Small intestine (tissue), 7 donors: ENCODE measurements around the gene TUT7. TPM values are rescaled to one million over a fixed set of nuclear protein-coding genes. Genes with fewer than 3 reads are reported as not detected.

ENCODE experiments used
- DNase-seq, 2 donors: peaks; one replicate each; pipeline versions ENCODE4 v3.0.0 to v3.0.0-alpha.2; 2013
- FAIRE-seq: peaks from 2 replicates; lab custom pipeline; 2012; peaks lifted over from hg19 to GRCh38; lab: Jason Lieb, UNC
- H3K27ac ChIP-seq, 3 donors: one replicate each; pipeline ENCODE4 v1.5.1; 2013; ENCODE audit warnings: low read length in 2 of 3, mild to moderate bottlenecking in 2 of 3, control low read depth in 1 of 3, inconsistent platforms in 1 of 3, low read depth in 1 of 3, moderate library complexity in 1 of 3
- H3K27me3 ChIP-seq, 3 donors: one replicate each; pipeline ENCODE4 v1.6.1; 2013; ENCODE audit warnings: low read length in 3 of 3, inconsistent platforms in 1 of 3; ENCODE audit not compliant: control insufficient read depth in 3 of 3, insufficient read depth in 3 of 3
- H3K36me3 ChIP-seq, 3 donors: one replicate each; pipeline ENCODE4 v1.6.1; 2013; ENCODE audit warnings: low read length in 3 of 3, inconsistent platforms in 1 of 3, low read depth in 1 of 3, mild to moderate bottlenecking in 1 of 3, moderate library complexity in 1 of 3; ENCODE audit not compliant: control insufficient read depth in 3 of 3, insufficient read depth in 2 of 3
- H3K4me1 ChIP-seq, 3 donors: one replicate each; pipeline ENCODE4 v1.6.1; 2013; ENCODE audit warnings: low read length in 2 of 3, inconsistent platforms in 1 of 3, low read depth in 1 of 3, mild to moderate bottlenecking in 1 of 3, moderate library complexity in 1 of 3; ENCODE audit not compliant: control insufficient read depth in 3 of 3, insufficient read depth in 2 of 3
- H3K4me3 ChIP-seq, 3 donors: one replicate each; pipeline ENCODE4 v1.5.1; 2013; ENCODE audit warnings: low read length in 3 of 3, control low read depth in 1 of 3, inconsistent platforms in 1 of 3, low read depth in 1 of 3, mild to moderate bottlenecking in 1 of 3, moderate library complexity in 1 of 3
- H3K9me3 ChIP-seq, 2 donors: one replicate each; pipeline ENCODE4 v1.6.1; 2013; ENCODE audit warnings: low read depth in 1 of 2, low read length in 1 of 2; ENCODE audit not compliant: control insufficient read depth in 2 of 2, insufficient read depth in 1 of 2
- WGBS, 3 donors: extraction: QIAGEN DNeasy Blood & Tissue Kit; methylation state at CpG; one replicate each; pipeline ENCODE4 v1.1.7; 2013; 5-methylcytosine and 5-hydroxymethylcytosine counted together
- polyA plus RNA-seq, 4 donors: library from polyadenylated mRNA; stranded (reverse) in 3 of 4; unstranded in 1 of 4; fragments of 200-250 nt in 3 of 4; fragments of 120-200 nt in 1 of 4; gene quantifications; one replicate each; pipeline versions ENCODE4 v1.2.1 to v1.2.3, GENCODE V29; 2013
- donor health status: healthy with polysubstance abuse.
- donor health status: control.
- donor health status: control.
- donor health status: Bipolar disorder and iron deficiency.
- donor health status: healthy.

Gene TUT7
- polyA plus RNA-seq, 4 donors: 11.1 to 28.6 (median 22.0) TPM

DNA sequence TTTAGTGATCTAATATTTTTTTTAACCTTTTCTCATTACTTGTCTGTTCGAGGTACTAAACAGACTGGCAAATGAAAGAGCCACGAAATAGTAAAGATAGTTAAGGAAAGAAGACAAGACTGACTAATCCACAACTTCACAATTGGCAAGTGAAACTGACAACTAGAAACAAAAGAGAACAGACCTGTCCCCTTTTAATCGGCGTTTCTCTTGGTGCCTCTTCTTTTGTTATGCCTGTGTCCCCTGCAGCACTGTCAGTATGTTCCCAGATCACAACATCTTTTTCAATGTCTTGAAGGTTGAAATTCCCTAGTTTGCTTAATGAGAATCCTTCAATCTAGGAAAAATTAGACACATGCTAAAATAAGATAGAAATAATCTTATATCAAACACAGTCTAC lies 26.1 kb downstream of the TUT7 start:
- peaks cover 7 to 32% (median 12%) of the 10 kb centered on the region in 3 donors for H3K36me3 ChIP-seq

DNA sequence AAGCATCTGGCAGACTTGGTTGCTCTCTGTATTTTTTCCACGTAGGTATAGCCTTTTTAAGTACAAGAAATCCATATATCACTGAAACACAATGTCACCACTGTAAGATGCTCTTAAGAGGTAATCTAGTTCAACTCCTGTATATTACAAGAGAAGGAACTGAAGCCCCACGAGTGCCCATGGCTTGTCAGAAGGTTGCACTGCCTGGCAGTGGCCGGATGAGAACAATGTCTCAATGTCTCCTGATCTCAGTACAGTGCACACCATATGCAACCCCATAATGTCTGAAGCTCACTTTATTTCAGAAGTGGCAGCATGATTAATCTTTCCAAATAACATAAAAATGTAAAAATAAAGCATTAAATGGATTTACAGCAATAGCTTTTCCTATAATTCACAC lies 27.7 kb downstream of the TUT7 start:
- Histone ChIP-seq H3K9me3 (no peaks in the 10 kb centered on the region), H3K4me3 (no peak overlapping the region), H3K27me3 (no peaks in the 10 kb centered on the region), H3K4me1 (no peaks in the 10 kb centered on the region), H3K36me3 (peaks cover 15 to 36% (median 16%) of the 10 kb centered on the region in 3 donors), H3K27ac (no peak overlapping the region)
- FAIRE-seq: no peak
- WGBS, 3 donors: 86 to 90% (median 87%) methylated on average over 3 of the region's 3 CpGs
- DNase-seq: no peak

More for the DNA sequence above, 26.1 kb downstream of the TUT7 start:
- H3K4me1 ChIP-seq: no peaks in the 10 kb centered on the region
- H3K9me3 ChIP-seq: no peaks in the 10 kb centered on the region
- DNase-seq (no peak), FAIRE-seq (no peak)
- no peak overlapping the region for H3K4me3 ChIP-seq
- H3K27ac ChIP-seq: no peak overlapping the region
- 74 to 89% (median 78%) methylated on average over 4 of the region's 4 CpGs for WGBS, 3 donors
- no peaks in the 10 kb centered on the region for H3K27me3 ChIP-seq

DNA sequence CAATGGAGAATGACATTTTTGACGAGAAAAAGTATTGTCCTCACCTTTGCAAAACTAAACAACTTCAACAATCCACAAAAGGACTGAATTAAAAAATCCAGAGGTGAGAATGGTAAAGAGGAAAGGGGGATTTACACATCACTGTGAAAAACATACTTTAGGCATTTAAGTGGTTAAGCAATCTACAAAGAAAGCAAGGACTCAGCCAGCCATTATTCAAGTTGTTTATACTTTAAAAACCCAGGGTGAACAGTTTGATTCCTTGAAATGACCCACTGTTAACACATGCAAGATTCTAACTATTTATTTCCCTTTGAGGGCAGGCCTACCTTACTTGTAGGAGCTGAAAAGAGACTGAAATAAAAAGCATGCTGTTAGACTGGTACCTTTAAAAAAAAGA lies 29.3 kb downstream of the TUT7 start:
- Histone ChIP-seq H3K9me3 (no peaks in the 10 kb centered on the region), H3K27me3 (no peaks in the 10 kb centered on the region), H3K27ac (no peak overlapping the region), H3K4me3 (no peak overlapping the region), H3K36me3 (peaks cover 16 to 36% (median 21%) of the 10 kb centered on the region in 3 donors), H3K4me1 (no peaks in the 10 kb centered on the region)
- DNase-seq: no peak
- 88 to 93% (median 91%) methylated on average over 1 of the region's 1 CpG for WGBS, 3 donors
- no peak for FAIRE-seq

DNA sequence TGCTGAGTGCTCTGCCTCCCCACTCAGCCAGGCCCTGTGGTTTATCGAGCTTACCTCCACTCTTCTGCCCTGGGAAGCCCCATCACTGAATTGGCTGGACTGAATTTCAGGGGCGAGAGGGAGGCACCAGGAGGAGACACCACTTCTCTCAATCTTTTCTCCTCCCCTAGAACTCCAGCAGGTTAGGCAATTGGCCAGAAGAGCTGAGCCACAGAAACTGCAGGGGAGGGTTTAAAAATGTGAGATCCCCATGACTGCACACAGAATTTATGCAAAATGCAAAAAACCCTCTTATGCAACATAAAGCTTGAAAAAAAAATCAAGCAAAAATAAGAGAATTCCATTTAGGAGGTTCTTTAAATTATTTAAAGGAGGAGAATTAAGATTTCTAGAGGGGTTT lies 29.9 kb downstream of the TUT7 start:
- WGBS, 3 donors: 75 to 92% (median 87%) methylated on average over 2 of the region's 2 CpGs
- FAIRE-seq: no peak

DNA sequence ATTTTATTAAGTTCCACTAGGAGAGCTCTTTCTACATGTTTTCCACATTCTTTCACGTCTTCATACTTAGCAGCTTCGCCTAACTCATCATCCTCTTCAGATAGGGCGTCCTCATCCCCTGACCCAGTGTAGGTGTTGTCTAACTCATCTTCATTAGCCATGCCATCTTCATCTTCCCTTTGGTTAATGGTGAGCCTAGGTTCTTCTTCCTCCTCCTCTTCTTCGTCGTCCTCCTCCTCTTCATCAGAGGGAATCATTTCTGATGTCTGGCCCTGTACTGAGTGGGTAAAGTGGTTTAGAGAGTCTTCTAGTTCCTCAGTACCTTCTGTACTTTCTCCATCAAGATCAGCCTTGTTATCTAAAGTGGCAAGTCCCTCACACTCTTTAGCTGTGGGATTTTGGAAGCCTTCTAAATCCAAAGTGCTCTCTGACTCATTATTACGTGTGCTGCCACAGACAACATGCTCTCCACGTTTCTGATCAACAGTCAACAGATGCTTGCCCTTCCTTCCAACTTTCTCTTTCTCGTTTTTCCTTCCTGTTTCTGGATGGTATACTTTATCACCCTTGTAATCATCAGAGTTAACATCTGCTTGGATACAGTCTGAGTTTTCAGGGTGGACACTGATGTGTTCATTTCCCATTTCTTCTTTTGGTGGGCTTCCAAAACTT lies 31.1 kb downstream of the TUT7 start:
- FAIRE-seq (no peak), DNase-seq (no peak)
- Histone ChIP-seq H3K36me3 (peaks cover 18 to 43% (median 26%) of the 10 kb centered on the region in 3 donors), H3K9me3 (no peaks in the 10 kb centered on the region), H3K4me1 (no peaks in the 10 kb centered on the region), H3K4me3 (no peak overlapping the region), H3K27ac (no peak overlapping the region), H3K27me3 (no peaks in the 10 kb centered on the region)
- WGBS, 3 donors: 76 to 82% (median 79%) methylated on average over 8 of the region's 8 CpGs

More for the DNA sequence above, 29.9 kb downstream of the TUT7 start:
- no peak for DNase-seq
- H3K27ac ChIP-seq: no peak overlapping the region
- no peak overlapping the region for H3K4me3 ChIP-seq
- no peaks in the 10 kb centered on the region for H3K9me3 ChIP-seq
- no peaks in the 10 kb centered on the region for H3K27me3 ChIP-seq
- H3K4me1 ChIP-seq: no peaks in the 10 kb centered on the region
- H3K36me3 ChIP-seq: peaks cover 16 to 37% (median 24%) of the 10 kb centered on the region in 3 donors

DNA sequence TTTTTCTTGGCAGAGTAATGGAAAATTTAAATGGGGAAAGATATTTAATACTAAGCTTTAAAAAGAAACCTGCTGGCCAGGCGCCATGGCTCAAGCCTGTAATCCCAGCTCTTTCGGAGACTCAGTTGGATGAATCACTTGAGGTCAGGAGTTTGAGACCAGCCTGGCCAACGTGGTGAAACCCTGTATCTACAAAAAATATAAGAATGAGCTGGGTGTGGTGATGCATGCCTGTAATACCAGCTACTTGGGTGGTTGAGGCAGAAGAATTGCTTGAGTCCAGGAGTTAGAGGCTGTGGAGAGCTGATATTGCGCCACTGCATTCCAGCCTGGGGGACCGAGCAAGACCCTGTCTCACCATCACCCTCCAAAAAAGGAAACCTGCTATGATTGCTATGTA lies 32.8 kb downstream of the TUT7 start:
- WGBS, 3 donors: 84 to 86% (median 86%) methylated on average over 5 of the region's 5 CpGs
- peaks cover 20 to 44% (median 21%) of the 10 kb centered on the region in 3 donors for H3K36me3 ChIP-seq
- no peaks in the 10 kb centered on the region for H3K9me3 ChIP-seq
- FAIRE-seq: no peak
- no peak for DNase-seq
- H3K4me1 ChIP-seq: no peaks in the 10 kb centered on the region
- H3K4me3 ChIP-seq: no peak overlapping the region
- H3K27me3 ChIP-seq: no peaks in the 10 kb centered on the region
- no peak overlapping the region for H3K27ac ChIP-seq

DNA sequence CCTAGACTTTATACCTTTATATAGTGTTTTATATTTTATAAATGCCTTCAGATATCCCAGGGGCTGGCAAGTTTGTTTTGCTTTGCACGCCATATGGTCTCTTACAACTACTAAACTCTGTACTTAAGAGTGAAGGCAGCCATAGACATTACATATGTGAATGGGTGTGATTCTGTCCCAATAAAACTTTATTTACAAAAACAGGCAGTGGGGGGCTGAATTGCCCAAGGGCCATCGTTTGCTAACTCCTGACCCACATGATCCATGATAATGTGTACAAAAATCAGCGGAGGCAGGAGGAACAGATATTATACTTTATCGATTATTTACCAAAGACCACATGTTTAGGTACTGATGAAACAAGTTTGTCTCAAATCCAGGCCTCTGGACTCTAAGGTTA lies 36.0 kb downstream of the TUT7 start:
- FAIRE-seq: no peak
- 97 to 99% (median 98%) methylated on average over 4 of the region's 4 CpGs for WGBS, 3 donors
- H3K36me3 ChIP-seq: peaks cover 22 to 44% (median 22%) of the 10 kb centered on the region in 3 donors

DNA sequence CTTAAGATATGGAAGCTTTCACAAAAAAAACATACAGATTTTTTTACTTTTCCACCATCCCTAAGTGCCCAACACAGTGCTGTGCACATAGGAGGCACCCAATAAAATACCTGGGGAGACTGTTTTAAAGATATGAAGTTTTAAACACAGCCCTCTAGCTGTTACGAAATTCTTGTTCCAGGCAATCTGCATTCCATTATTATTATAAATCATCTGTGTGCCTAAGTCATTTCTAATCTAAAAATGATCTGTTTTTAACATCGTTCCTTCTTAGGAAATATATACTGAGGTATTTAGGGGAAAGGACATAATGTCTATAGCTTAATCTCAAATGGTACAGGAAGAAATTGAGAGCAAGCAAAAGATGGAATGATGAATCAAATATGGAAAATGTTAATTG lies 39.1 kb downstream of the TUT7 start:
- Histone ChIP-seq H3K4me3 (no peak overlapping the region), H3K27ac (no peak overlapping the region), H3K4me1 (no peaks in the 10 kb centered on the region), H3K9me3 (no peaks in the 10 kb centered on the region), H3K36me3 (peaks cover 13 to 43% (median 13%) of the 10 kb centered on the region in 3 donors), H3K27me3 (no peaks in the 10 kb centered on the region)
- DNase-seq: no peak
- FAIRE-seq: no peak
- WGBS, 3 donors: 48 to 71% (median 65%) methylated on average over 2 of the region's 2 CpGs

More for the DNA sequence above, 36.0 kb downstream of the TUT7 start:
- H3K9me3 ChIP-seq: no peaks in the 10 kb centered on the region
- no peaks in the 10 kb centered on the region for H3K4me1 ChIP-seq
- no peaks in the 10 kb centered on the region for H3K27me3 ChIP-seq
- no peak for DNase-seq
- H3K27ac ChIP-seq: no peak overlapping the region
- H3K4me3 ChIP-seq: no peak overlapping the region
